Activated naive CD4-positive, alpha-beta T cell treated with Interleukin-2 at 50 U/mL for 16 hours (primary cell): ENCODE measurements around the gene TEKTIP1.
"Not testable (repeated sequence)": the region's sequence is repeated elsewhere in the genome, so short reads cannot be mapped to it uniquely, and the experiment has no call there.

Experiments
- DNase-seq: peaks from one replicate; pipeline ENCODE4 v3.0.0-alpha.2; 2020

TEKTIP1 gene

DNA sequence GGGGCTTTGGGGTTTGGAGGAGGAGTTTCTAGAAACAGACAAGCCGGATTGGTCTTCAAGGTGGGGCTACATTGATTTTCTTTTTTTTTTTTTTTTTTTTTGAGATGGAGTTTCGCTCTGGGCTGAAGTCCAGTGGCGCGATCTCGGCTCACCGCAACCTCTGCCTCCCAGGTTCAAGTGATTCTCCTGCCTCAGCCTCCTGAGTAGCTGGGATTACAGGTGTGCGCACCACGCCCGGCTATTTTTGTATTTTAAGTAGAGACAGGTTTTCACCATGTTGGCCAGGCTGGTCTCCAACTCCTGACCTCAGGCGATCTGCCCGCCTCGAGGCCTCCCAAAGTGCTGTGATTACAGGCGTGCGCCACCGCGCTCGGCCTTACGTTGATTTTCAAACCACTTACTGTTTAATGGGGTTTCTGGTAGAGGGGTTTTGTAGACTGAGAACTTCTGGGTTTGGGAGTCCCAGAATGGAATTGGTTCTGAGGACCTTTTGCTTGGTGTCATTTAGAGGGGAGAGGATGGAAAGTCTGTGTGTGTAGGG, 30.8 kb upstream of the TEKTIP1 start:
- DNase-seq: not testable (repeated sequence)

DNA sequence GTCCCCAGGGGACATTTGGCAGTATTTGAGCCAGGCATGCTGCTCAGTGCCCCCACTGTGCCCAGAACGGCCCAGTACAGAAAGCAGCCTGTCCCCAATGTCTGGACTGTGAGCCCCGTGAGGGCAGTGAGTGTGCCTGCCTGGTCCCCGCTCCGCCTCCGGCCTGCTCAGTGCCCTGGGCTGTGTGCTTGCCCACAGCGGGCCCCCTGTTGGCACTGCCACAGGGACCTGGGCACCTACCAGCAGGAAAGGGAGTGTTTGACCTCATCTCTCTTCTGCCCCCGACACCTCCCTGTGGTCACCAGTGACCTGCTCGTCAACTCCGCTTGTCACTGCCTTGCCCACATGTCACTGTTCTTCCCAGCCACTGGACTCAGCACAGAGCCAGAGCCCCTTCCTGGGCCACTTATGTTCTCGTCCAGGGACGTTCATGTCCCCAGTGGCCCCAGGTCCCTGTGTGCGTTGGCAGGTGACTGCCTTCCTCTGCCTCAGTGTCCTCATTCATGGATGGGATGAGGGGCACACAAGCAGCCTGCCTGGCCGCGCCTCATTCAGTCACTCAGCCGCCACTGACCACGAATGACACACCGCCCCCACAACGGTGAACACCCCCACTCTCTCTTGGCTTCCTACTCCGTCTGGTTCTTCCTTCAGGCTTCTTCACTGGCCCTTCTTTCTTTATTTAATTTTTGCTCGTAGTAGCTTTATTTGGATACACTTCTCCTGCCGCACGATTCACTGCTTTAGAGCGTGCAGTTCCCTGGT, 30.0 kb upstream of the TEKTIP1 start:
- no peak for DNase-seq

DNA sequence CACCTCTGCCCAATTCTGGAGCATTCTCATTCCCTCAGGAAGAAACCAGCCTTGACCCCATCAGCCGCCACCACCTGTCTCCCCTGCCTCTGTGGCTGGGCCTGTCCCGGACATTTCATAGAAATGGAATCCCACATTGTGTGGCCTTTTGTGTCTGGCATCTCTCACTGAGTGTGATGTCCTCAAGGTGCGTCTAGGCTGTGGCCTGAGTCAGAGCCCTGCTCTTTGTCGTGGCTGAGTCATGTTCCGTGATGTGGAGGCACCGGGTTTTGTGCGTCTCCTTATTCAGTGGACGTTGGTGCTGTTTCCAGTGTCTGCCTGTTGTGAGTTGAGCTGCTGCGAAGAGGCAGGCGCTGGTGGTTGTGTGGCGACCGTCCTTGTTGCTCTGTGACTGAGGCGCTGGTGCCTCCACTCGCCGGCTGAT, 29.4 kb upstream of the TEKTIP1 start:
- DNase-seq: peak; percentile 37

DNA sequence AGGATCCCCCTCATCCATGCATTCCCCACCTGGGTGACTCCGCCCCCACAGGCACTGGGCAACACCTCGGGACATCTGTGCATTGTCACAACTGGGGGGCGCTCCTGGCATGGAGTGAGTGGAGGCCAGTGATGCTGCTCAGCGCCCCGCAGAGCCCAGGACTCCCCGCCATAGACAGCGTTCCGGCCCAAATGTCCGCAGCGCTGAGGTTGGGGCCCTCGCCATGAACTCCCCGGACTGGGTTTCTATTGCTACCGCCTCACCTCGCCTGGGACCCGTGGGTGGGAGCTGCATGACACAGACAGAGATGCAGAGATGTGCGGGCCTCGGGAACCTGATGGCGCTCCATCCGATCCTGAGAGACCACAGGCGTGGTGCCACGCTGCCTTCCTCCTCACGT, 28.2 kb upstream of the TEKTIP1 start:
- no peak for DNase-seq

DNA sequence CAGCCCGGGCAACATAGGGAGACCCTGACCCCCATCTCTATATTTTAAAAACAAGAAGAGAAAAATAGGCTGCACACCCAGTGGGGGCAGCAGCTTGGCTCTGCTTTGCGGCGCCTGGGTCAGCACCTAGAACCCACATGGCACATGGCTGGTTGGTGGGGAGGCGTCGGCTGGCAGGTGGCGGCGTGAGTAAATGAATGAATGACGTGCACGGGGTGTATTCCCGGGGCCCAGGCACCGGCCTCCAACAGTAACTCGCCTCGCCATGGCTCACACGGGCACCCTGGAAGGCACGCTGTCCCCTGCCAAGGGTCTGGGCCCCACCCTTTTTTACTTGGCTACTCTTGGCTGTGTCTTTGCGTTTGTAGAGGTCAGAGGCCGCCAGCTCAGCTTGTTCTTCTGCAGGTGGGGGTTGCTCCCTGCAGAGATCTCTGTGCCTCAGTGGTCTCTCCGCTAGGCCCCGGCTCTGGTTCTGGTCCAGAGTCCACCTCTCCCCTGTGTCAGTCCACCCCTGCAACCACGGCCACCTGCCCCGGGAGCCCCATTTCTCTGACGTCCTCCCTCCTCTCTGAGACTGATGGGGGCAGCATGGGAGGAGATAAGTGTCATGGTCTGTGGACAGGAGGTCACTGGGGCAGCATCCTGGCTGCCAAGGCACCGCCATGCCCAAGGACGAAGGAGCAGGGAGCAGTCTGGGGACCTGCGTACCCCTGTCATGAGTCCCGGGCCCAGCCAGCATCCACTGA, 27.3 kb upstream of the TEKTIP1 start:
- no peak for DNase-seq

DNA sequence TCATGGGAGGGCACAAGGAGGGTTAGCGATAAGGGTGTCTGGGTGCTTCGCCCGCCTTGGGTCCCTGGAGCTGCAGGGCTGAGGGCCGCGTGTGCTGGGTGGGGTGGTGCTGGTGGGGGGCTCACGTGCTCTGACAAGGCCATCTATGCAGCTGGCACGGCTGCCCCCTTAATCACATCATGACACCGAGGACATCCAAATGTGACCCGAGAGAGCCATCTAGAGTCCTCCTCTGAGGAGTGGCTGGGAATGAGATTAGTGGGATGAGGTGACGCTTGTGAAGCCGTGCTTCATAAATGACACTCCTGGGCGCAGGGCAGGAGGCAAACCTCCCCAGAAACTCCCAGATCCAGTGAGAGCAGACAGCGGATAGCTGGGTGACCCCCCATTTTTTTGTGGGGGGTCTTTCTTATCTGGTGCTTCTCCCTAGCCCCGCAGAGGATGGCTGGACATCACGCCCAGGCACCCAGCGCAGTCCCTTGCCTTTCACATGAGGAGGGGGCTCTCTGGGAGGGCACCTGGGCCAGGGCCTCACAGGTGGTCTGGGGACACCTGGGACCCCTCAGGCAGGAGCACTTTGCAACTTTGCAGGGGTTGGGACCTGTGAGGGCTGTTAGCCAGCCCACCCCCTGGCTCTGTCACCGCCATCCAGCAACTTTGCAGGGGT, 26.3 kb upstream of the TEKTIP1 start:
- no peak for DNase-seq

DNA sequence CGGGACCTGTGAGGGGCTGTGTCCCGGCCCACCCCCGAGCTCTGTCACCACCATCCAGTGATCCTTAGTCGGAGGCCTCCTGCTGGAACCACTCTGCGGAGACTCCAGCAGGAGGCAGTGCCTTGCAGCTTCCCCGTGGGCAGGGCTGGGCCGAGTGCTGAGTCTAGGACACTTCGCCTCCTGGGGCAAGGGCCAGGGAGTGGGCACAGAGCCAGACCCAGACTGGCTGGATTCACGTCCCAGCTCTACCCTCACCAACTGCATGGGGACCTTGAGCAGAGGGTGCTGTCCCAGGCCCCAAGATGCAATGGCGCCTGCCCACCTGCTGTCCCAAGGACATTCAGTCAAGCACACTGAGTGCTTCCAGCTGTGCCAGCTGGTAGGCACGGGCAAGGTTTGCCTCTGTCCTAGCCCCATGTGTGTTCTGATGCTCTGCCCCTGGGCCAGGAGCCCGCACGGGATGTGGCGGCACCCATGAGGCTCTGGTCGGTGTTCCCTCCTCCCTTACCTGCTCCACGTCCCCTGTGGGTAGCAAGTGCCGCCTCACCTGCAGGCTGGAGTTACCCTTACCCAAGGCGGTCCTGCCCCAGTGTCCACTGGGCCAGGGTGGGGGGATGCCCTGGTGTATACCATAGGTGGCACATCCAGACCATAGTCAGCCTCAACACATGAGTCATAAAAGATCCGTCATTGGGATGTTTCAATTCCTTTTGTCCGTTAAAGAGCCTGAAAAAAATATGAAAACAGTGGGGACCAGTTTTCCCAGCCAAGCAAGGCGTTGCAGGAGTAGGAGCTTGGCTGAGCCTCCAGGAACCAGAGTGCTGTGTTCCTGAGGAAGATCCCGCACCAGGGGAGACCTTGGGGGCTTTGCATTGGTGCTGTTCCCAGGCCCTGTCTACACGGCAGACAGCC, 25.5 kb upstream of the TEKTIP1 start:
- DNase-seq: no peak

DNA sequence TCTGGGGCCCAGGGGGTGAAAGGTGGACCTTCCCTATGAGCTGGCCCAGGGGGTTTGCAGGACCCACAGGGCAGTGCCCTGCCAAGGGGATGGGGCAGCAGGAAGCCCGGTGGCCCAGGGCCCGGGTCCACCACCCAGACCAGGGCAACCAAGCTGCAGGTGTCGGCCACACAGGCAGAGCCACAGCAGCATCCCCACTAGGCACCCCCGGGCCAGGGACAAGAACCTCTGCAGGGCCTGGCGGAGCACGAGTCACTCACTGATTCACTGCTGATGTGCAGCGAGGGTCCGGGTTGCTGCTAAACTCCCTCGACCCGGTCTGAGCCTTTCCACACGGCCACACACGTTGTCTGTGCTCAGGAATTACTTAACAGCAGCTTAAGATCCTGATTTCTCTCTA, 24.0 kb upstream of the TEKTIP1 start:
- no peak for DNase-seq

DNA sequence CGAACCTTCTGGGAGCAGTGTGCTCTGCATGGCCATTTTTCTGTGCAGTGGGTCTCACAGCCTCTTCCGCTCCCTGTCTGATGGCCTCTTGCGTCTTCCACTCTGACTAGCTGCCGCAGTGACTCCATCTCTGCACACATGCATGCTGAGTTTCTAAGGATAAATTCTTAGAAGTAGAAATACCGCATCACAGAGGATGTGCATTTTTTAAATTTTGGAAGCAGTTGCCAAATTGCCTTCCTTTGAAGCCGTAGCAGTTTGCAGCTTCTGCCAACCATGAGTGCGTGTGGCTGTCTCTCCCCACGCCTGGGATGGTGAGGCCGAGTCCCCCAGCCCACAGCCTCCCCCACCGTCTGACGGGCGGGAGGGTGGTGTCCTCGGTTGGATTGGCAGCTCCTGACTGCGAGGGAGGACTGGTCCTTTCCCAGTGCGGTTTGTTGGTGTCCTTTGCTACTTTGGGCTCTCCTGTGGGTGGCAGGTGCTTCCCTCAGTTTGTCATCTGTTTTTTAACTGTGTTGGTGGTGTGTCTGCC, 23.0 kb upstream of the TEKTIP1 start:
- DNase-seq: no peak

DNA sequence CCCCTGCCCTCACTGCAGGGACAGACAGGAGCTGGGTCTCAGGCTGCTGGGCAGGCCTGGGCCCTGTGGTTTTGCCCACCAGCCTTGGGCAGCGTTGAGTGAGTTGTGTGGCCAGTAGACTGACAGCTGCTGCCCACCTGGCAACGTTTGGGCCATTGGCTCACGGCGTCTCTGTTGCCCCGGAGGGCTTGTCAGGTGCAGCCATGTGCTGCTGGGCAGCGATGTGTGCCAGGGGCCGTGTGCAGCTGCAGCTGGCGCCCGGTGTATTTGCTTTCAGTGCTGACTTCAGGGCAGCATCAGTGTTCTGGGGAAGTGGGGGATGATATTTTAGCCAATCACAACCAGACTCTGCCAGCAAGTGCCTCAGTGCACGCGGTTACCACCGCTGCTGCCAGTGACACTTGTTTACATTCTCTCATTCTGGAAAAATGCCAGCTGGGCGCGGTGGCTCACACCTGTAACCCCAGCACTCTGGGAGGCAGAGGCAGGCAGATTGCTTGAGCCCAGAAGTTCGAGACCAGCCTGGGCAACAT, 22.2 kb upstream of the TEKTIP1 start:
- DNase-seq: no peak

DNA sequence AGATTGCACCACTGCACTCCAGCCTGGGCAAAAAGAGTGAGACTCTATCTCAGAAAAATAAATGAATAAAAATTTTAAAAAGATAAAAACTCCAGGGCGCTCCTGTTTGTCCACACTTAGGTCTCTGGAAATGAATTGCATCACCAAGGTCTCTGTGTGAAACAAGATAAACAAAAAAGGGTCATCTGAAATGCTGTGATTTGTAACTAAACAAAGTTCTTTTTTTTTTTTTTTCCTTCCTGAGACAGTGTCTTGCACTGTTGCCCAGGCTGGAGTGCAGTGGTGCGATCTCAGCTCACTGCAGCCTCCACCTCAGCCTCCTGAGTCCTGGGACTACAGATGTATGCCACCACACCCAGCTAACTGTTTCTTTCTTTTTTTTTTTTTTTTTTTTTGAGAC, 21.3 kb upstream of the TEKTIP1 start:
- DNase-seq: no peak

DNA sequence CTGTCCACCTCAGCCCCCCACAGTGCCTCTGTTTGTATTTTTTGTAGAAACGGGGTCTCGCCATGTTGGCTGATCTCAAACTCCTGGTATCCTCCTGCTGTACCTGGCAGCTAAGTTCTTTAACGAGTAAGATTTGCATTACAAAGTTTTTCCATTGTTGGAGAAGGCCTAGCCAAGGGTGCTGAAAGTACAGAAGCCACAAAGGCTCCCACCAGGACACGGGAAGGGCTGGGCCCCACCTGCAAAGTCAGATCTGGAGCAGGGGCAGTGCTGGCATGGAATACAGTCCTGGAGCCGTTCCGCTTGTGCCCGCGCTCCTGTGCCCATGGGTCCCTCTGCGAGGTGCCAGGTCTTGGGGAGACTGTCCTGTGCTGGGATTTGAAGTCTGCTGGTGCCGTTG, 20.7 kb upstream of the TEKTIP1 start:
- no peak for DNase-seq

DNA sequence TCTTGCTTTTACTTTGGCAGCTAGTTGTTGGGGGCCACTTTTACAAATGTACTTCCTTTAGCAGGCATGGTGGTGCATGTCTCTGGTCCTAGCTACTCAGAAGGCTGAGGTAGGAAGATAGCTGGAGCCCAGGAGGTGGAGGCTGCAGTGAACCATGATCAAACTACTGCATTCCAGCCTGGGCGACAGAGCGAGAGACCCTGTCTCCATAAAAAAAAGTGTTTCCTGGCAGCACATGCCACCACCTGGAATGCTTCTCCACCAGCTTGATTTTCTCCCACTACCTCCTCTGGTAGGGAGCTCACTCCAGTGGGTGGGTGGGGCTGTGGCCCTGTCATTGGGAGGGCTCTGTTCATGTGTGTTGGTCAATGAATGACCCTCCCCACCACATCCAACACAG, 20.3 kb upstream of the TEKTIP1 start:
- DNase-seq: no peak

DNA sequence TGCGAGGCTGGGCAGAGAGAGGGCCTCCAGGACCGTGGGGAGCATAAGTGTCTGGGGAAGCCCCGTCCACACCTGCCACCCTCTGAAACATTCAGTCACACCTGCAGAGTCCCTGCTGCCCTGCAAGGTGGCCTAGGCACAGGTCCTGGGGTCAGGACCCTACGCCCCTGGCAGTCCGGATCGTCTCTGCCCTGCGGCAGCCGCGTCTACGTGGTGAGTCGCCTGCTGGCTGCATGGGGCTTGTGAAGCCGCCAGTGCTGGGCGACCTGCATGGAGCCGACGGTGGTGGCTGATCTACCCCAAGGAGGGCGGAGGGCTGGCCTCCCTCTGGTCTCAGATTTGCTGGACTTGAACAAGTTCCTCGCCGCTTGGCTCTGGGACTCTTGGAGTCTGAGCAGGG, 19.8 kb upstream of the TEKTIP1 start:
- DNase-seq: no peak

DNA sequence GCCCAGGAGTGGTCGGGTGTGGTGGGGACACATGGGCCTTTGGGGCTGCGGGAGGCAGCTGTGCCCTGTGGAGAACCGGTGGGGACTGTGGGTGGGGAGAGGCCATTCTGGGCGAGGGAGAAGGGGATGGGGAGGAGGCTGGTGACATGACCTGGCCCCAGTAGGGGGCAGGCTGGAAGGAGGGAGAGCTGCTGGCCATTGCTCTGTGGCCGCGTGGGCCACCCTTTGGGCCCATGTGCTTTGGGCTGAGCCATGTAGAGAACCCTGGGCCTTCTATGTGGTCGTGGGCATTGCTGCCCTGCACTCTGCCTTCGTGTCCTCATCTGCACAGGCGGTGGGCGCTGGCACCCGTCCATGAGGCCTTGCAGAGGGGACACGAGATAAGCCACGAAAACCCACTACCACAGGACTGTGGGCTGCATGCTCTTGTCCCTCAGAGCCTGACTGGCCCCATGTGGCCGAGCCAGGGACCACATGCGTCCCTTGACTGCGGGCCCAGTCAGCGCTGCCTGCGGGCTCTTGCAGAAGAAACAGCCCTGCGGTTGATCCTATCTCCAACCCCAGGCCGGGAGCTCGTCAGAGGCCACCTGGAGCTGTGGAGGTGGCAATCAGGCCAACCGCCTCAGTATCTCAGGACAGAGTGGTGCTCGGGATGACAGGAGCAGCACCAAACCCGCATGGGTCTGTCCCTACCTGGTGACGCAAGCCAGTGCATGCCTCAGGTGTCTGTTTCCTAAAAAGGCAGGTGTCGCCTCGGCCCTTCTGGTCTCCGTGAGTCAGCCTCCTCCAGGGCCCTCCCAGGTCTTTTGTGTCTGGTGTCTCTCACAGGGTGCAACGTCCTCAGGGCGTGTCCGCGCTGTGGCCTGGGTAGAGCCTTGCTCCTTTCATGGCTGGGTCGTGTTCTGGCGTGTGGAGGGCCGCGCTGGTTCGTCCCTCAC, 18.5 kb upstream of the TEKTIP1 start:
- DNase-seq: no peak

DNA sequence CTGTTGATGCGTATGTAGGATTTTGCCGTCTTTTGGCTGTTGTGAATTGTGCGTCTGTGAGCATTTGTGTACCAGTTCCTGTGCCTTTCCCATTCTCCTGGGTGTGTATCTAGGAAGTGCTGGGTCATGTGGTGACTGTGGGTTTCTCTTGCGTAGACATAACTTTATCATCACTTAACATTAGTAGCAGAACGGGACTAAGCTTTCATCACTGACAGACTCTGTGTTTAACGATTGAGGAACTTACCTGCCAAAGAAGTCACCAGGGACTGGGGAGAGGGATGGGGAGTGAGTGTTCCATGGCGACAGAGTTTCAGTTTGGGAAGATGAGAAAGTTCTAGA, 17.9 kb upstream of the TEKTIP1 start:
- no peak for DNase-seq

DNA sequence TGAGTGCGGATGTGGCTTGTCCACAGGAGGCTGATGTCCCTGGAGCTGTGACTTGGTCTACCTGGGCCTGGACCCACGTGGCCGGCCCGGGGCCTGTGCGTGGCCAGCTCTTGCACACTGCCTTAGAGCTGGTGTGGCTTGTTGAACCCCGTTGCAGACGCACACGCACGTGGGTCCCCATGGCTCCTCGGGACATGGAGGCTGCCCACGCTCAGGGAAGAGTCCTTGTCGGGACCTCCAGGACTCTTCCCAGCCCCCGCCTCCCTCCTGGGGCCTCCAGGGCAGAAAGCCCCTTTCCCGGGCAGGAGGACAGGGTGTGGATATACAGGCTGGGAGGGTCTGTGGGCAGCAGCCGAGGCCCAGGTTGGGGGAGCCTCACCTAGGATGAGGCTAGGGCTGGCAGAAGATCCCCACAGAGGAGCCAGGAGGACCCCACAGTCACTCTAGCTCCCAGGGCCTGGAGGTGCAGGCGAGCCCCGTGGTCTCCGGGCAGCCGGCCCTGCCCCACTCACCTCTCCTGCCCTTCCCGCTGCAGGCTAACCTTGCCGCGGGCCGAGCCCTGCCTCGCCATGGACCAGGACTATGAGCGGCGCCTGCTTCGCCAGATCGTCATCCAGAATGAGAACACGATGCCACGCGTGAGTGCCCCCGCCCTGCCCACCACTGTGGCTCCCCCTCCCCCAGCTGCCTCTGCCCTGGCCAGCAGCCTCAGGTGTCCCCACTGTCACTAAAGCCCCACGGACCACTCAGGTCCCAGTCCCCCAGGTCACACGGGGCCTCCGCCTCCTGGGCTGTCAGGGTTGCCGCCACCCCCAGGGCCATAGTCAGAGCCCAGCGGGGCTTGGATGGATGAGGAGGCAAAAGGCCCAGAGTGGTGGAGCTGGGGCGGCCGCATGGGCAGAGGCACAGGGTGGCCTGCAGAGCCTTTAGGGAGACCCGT, 16.3 kb upstream of the TEKTIP1 start:
- no peak for DNase-seq

DNA sequence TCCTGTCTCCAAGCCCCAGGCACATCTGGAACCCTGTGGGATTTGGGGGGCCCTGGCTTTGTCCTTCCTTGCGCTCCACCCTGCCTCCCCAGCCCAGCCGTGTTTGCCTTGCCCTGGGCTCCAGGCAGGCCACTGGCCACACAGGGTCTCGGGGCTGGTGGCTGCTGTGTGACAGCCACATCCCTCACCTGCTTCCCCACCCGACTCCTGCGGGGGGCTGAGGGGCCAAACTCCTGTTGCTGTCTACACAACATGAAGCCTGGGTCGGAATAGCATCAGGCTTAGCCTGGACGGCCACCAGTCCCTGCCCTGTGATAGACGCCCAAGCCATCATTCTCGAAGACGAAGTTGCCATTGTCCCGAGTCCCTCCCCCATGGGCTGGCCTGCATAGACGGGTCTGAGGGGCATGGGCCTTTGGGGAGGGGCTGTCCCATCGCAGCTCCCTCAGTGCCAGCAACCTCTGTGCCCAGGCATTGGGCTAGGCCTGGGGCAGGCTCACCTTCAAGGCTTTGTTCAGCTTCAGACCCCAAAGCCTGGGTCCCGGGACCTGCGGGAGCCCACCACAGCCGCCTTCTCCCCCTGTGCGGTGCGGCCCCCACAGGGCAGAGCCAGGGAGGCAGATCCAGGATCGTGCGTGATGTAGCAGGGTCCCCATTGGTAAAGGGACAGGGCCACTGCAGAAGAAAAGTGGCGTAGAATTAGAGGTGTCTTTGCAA, 15.5 kb upstream of the TEKTIP1 start:
- DNase-seq: no peak
